Naive thymus-derived CD4-positive, alpha-beta T cell (primary cell): Measurements from ENCODE around the gene AJAP1. TPM values are rescaled to one million over a fixed set of nuclear protein-coding genes. Genes with fewer than 3 reads are reported as not detected.

Experiments
- ATAC-seq: fragments of 150-1000 bp; cut with Tn5 transposase; 2 replicates; pipeline ENCODE4 v1.10.0; 2021; ENCODE audit warnings: mild to moderate bottlenecking, moderate library complexity
- CTCF ChIA-PET: fragments of 350-600 bp; sonication (Branson Sonifier 250); formaldehyde crosslinking; loops from one replicate; lab custom pipeline; 2021; ENCODE audit warnings: antibody characterized with exemption; lab: Charles Lee
- POLR2A ChIA-PET: fragments of 350-600 bp; sonication (Branson Sonifier 250); formaldehyde crosslinking; loops from one replicate; lab custom pipeline; 2021; ENCODE audit warnings: antibody characterized with exemption, inconsistent platforms; lab: Charles Lee
- DNase-seq, 9 donors: peaks; one replicate each; pipeline versions ENCODE4 v3.0.0 to v3.0.0-alpha.2; 2020 to 2022; ENCODE audit warnings: mixed read lengths in 1 of 9
- H3K27ac ChIP-seq: one replicate; pipeline ENCODE4 v1.7.0; 2013; ENCODE audit warnings: mild to moderate bottlenecking, low read depth, low read length, moderate library complexity
- H3K27me3 ChIP-seq, 2 donors: one replicate each; pipeline ENCODE4 v1.7.0; 2013; ENCODE audit warnings: low read length in 2 of 2, mild to moderate bottlenecking in 2 of 2, moderate library complexity in 2 of 2; ENCODE audit not compliant: control insufficient read depth in 2 of 2, insufficient read depth in 2 of 2
- H3K36me3 ChIP-seq, 3 experiments: 1 replicate in 2 of 3; 2 replicates in 1 of 3; pipeline ENCODE4 v1.7.0; 2013; ENCODE audit warnings: low read length in 3 of 3, mild to moderate bottlenecking in 3 of 3, moderate library complexity in 1 of 3; ENCODE audit not compliant: insufficient read depth in 3 of 3, control insufficient read depth in 2 of 3
- H3K4me1 ChIP-seq, 2 donors: one replicate each; pipeline ENCODE4 v1.7.0; 2013; ENCODE audit warnings: low read length in 2 of 2, mild to moderate bottlenecking in 2 of 2, moderate library complexity in 1 of 2; ENCODE audit not compliant: control insufficient read depth in 2 of 2, insufficient read depth in 2 of 2
- H3K4me3 ChIP-seq: 2 replicates; pipeline ENCODE4 v1.7.0; 2013; ENCODE audit warnings: mild to moderate bottlenecking, low read length
- H3K9me3 ChIP-seq, 3 experiments: 1 replicate in 2 of 3; 2 replicates in 1 of 3; pipeline ENCODE4 v1.7.0; 2013; ENCODE audit warnings: low read length in 3 of 3; ENCODE audit not compliant: control insufficient read depth in 2 of 3
- H3K27ac Mint-ChIP-seq, 9 donors: one replicate each; pipeline ENCODE4 v1.8.0; 2020 to 2022; ENCODE audit warnings: mixed read lengths in 9 of 9, mild to moderate bottlenecking in 8 of 9, moderate library complexity in 5 of 9, inconsistent platforms in 2 of 9
- H3K27me3 Mint-ChIP-seq, 5 donors: one replicate each; pipeline ENCODE4 v1.8.0; 2021 to 2022; ENCODE audit warnings: mixed read lengths in 5 of 5, mild to moderate bottlenecking in 1 of 5
- H3K36me3 Mint-ChIP-seq, 5 donors: one replicate each; pipeline ENCODE4 v1.8.0; 2020 to 2022; ENCODE audit warnings: mixed read lengths in 5 of 5, mild to moderate bottlenecking in 3 of 5, inconsistent platforms in 1 of 5
- H3K4me1 Mint-ChIP-seq, 7 donors: one replicate each; pipeline ENCODE4 v1.8.0; 2020 to 2022; ENCODE audit warnings: mixed read lengths in 7 of 7, mild to moderate bottlenecking in 3 of 7, inconsistent platforms in 1 of 7
- H3K4me3 Mint-ChIP-seq, 10 donors: one replicate each; pipeline ENCODE4 v1.8.0; 2020 to 2022; ENCODE audit warnings: mild to moderate bottlenecking in 10 of 10, mixed read lengths in 10 of 10, moderate library complexity in 6 of 10, inconsistent platforms in 2 of 10
- H3K9me3 Mint-ChIP-seq, 11 donors: one replicate each; pipeline ENCODE4 v1.8.0; 2020 to 2022; ENCODE audit warnings: mixed read lengths in 11 of 11, mild to moderate bottlenecking in 4 of 11, inconsistent platforms in 1 of 11, moderate library complexity in 1 of 11
- intact Hi-C, 2 donors: fragments of 100-400 bp; cut with micrococcal nuclease; formaldehyde crosslinking; loops; one replicate each; pipeline ENCODE4 v1.15.1; 2023
- polyA plus RNA-seq, 2 donors: library from polyadenylated mRNA; unstranded; fragments of 300-500 nt; fragmentation: Illumina TruSeq; gene quantifications; one replicate each; pipeline ENCODE4 v1.2.3, GENCODE V29; 2021
- total RNA-seq, 6 experiments: library from RNA in 5 of 6; stranded (reverse) in 5 of 6; gene quantifications; 1 replicate in 5 of 6; 2 replicates in 1 of 6; pipeline ENCODE4 v1.2.3 and lab custom pipeline; 2021 to 2026

The AJAP1 gene
- total and polyA plus RNA-seq, 7 experiments from 2014 or later, result 0.09 to 2.4 (median 0.82) TPM; not detected in 1

GRCh38 chr1:4736254-4736653 is 81.8 kb downstream of the AJAP1 start:
- H3K27ac Mint-ChIP-seq, result no peak overlapping the region
- intact Hi-C loops, result no loop called here
- H3K4me1 ChIP-seq, result no peaks in the 10 kb centered on the region
- H3K9me3 ChIP-seq, result peaks cover 0 to 11% (median 0%) of the 10 kb centered on the region in 3 experiments
- H3K27me3 ChIP-seq, result no peaks in the 10 kb centered on the region
- H3K36me3 ChIP-seq, result no peaks in the 10 kb centered on the region
- H3K4me3 Mint-ChIP-seq, result peak overlapping the region in 2 of 10 donors; percentile 6 to 19
- peaks cover 0 to 5% (median 0%) of the 10 kb centered on the region in 5 donors for H3K36me3 Mint-ChIP-seq
- POLR2A ChIA-PET, result no interaction called here
- peaks cover 0 to 20% (median 4%) of the 10 kb centered on the region in 11 donors for H3K9me3 Mint-ChIP-seq
- no peak overlapping the region for H3K27ac ChIP-seq
- peaks cover 0 to 24% (median 9%) of the 10 kb centered on the region in 5 donors for H3K27me3 Mint-ChIP-seq
- DNase-seq, result no peak
- CTCF ChIA-PET, result no interaction called here
- H3K4me1 Mint-ChIP-seq, result peaks cover 0 to 8% (median 4%) of the 10 kb centered on the region in 7 donors
- H3K4me3 ChIP-seq, result no peak overlapping the region
- peak; percentile 75 for ATAC-seq

DNA sequence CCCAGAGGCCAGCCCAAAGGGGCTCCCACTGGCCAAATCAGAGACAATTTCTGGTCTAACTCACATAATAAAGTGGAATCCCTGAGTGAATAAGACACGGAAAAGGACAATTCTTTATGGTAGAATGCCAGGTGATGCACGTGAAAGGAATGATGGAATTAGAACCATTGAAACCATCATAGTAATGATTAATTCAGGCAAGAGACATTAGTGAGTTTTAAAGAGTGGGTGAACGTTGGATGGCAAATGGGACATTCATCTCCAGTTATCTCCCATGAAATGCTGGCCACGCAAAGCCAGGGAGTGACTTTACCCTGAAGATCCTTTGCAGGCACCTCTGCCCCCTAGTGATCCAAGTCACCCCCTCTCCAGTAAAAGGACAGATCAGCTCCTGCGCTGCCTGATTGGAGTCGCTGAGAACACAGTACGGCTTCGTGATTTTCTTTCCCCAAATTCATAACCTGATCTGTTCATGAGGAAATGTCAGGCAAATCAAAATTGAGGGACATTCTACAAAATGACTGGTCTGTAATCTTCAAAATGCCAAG is 87.5 kb downstream of the AJAP1 start:
- Histone ChIP-seq H3K27ac (no peak overlapping the region), H3K4me1 (no peaks in the 10 kb centered on the region), H3K36me3 (no peaks in the 10 kb centered on the region), H3K4me3 (no peak overlapping the region), H3K9me3 (peaks cover 0 to 11% (median 0%) of the 10 kb centered on the region in 3 experiments), H3K27me3 (no peaks in the 10 kb centered on the region)
- peaks cover 0 to 2% (median 0%) of the 10 kb centered on the region in 7 donors for H3K4me1 Mint-ChIP-seq
- CTCF ChIA-PET, result no interaction called here
- POLR2A ChIA-PET, result no interaction called here
- no peak for DNase-seq
- intact Hi-C loops, result no loop called here
- H3K36me3 Mint-ChIP-seq, result peaks cover 0 to 5% (median 0%) of the 10 kb centered on the region in 5 donors
- no peak overlapping the region for H3K4me3 Mint-ChIP-seq
- ATAC-seq, result no peak
- peaks cover 0 to 18% (median 5%) of the 10 kb centered on the region in 5 donors for H3K27me3 Mint-ChIP-seq
- H3K27ac Mint-ChIP-seq, result no peak overlapping the region
- H3K9me3 Mint-ChIP-seq, result peaks cover 0 to 18% (median 4%) of the 10 kb centered on the region in 11 donors

GRCh38 chr1:4743978-4744750 is 89.8 kb downstream of the AJAP1 start:
- H3K4me3 ChIP-seq, result no peak overlapping the region
- no peaks in the 10 kb centered on the region for H3K36me3 Mint-ChIP-seq
- no peaks in the 10 kb centered on the region for H3K4me1 ChIP-seq
- H3K4me1 Mint-ChIP-seq, result peaks cover 0 to 2% (median 0%) of the 10 kb centered on the region in 7 donors
- no peaks in the 10 kb centered on the region for H3K9me3 ChIP-seq
- DNase-seq (no peak), ATAC-seq (no peak)
- peaks cover 0 to 7% (median 0%) of the 10 kb centered on the region in 11 donors for H3K9me3 Mint-ChIP-seq
- ChIA-PET POLR2A (no interaction called here), CTCF (no interaction called here)
- no peak overlapping the region for H3K27ac ChIP-seq
- intact Hi-C loops, result no loop called here
- peaks cover 0 to 7% (median 5%) of the 10 kb centered on the region in 5 donors for H3K27me3 Mint-ChIP-seq
- H3K27ac Mint-ChIP-seq, result no peak overlapping the region
- no peaks in the 10 kb centered on the region for H3K27me3 ChIP-seq
- no peak overlapping the region for H3K4me3 Mint-ChIP-seq
- no peaks in the 10 kb centered on the region for H3K36me3 ChIP-seq

DNA sequence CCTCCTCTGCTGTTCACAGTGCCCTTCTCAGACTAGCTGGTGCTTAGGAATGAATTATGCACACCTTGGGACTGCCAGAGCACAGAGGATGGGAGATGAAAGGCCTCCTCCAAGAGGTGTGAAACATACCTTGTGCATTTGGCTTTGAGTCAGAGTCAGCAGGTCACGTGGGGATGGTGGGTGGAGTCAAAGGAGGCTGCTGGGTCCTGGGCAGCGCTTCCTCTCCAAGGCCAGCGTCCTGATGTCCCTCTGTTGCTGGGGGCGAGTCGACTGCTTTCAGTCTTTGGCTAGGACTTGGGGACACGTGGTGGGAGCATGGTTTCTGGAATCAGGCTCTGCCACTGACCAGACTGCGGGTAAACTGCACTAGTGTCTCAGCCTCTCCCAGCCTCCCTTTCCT is 91.2 kb downstream of the AJAP1 start:
- Histone ChIP-seq H3K27ac (no peak overlapping the region), H3K9me3 (no peaks in the 10 kb centered on the region), H3K4me1 (no peaks in the 10 kb centered on the region), H3K36me3 (no peaks in the 10 kb centered on the region), H3K27me3 (no peaks in the 10 kb centered on the region), H3K4me3 (no peak overlapping the region)
- H3K27ac Mint-ChIP-seq, result no peak overlapping the region
- ATAC-seq, result no peak
- no peak for DNase-seq
- intact Hi-C loops, result no loop called here
- H3K9me3 Mint-ChIP-seq, result no peaks in the 10 kb centered on the region
- peaks cover 0 to 2% (median 0%) of the 10 kb centered on the region in 7 donors for H3K4me1 Mint-ChIP-seq
- no peaks in the 10 kb centered on the region for H3K36me3 Mint-ChIP-seq
- POLR2A ChIA-PET, result no interaction called here
- CTCF ChIA-PET, result no interaction called here
- no peak overlapping the region for H3K4me3 Mint-ChIP-seq
- no peaks in the 10 kb centered on the region for H3K27me3 Mint-ChIP-seq

DNA sequence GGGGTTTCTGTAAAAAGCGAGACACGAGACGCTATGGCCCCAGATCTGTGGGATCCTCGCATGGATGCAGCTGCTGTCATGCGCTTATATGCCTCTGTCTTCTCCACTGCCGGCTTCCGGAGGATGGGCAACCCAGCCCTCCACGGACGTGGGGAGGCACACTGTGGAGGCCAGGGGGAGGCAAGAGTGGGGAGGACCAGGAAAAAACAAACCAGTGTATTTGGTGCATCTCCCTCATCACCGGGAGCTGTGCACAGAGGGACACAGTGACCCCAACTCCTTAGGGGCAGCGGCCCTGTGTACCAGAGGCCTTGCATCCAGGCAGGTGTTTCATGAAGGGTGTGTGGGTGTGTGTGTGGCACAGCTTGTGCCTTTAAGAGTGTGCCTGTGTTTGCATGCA is 95.0 kb downstream of the AJAP1 start:
- H3K27me3 Mint-ChIP-seq, result peaks cover 0 to 8% (median 0%) of the 10 kb centered on the region in 5 donors
- POLR2A ChIA-PET, result no interaction called here
- Histone ChIP-seq H3K27me3 (no peaks in the 10 kb centered on the region), H3K27ac (no peak overlapping the region), H3K9me3 (peaks cover 0 to 3% (median 0%) of the 10 kb centered on the region in 3 experiments), H3K4me3 (no peak overlapping the region), H3K36me3 (no peaks in the 10 kb centered on the region), H3K4me1 (no peaks in the 10 kb centered on the region)
- ATAC-seq (no peak), DNase-seq (no peak)
- peaks cover 0 to 8% (median 2%) of the 10 kb centered on the region in 11 donors for H3K9me3 Mint-ChIP-seq
- CTCF ChIA-PET, result no interaction called here
- peaks cover 0 to 4% (median 0%) of the 10 kb centered on the region in 5 donors for H3K36me3 Mint-ChIP-seq
- H3K27ac Mint-ChIP-seq, result no peak overlapping the region
- no peak overlapping the region for H3K4me3 Mint-ChIP-seq
- peaks cover 0 to 2% (median 0%) of the 10 kb centered on the region in 7 donors for H3K4me1 Mint-ChIP-seq
- intact Hi-C loops, result no loop called here

GRCh38 chr1:4750177-4750576 is 95.8 kb downstream of the AJAP1 start:
- intact Hi-C loops, result no loop called here
- ATAC-seq (no peak), DNase-seq (no peak)
- H3K36me3 Mint-ChIP-seq, result peaks cover 0 to 4% (median 0%) of the 10 kb centered on the region in 5 donors
- Histone ChIP-seq H3K27me3 (no peaks in the 10 kb centered on the region), H3K36me3 (no peaks in the 10 kb centered on the region), H3K4me3 (no peak overlapping the region), H3K27ac (no peak overlapping the region), H3K9me3 (peaks cover 0 to 4% (median 0%) of the 10 kb centered on the region in 3 experiments), H3K4me1 (no peaks in the 10 kb centered on the region)
- H3K27ac Mint-ChIP-seq, result no peak overlapping the region
- ChIA-PET CTCF (no interaction called here), POLR2A (no interaction called here)
- H3K4me1 Mint-ChIP-seq, result no peaks in the 10 kb centered on the region
- H3K4me3 Mint-ChIP-seq, result no peak overlapping the region
- H3K27me3 Mint-ChIP-seq, result peaks cover 0 to 8% (median 0%) of the 10 kb centered on the region in 5 donors
- H3K9me3 Mint-ChIP-seq, result peaks cover 0 to 11% (median 2%) of the 10 kb centered on the region in 11 donors
